ENCODE data around the gene C6orf132. TPM values are rescaled to one million over a fixed set of nuclear protein-coding genes. Genes with fewer than 3 reads are reported as not detected.
A peak's percentile ranks its signal among the peaks of the same experiment; 100 is the strongest.

C6orf132 gene
- total and polyA plus RNA-seq, 2 of the 8 experiments (the other 6 are each of a cell fraction or from before 2014, with no cell fraction given), result 31.5 to 64.0 TPM

GRCh38 chr6:42156638-42157037, 14.2 kb upstream of the C6orf132 start:
- Histone ChIP-seq H4K5ac (ENCODE audit: insufficient read length, low read depth, low read length) (no peak overlapping the region), H3K4ac (replicated peaks; ENCODE audit: insufficient read length, low read depth, low read length) (no peak overlapping the region), H2BK12ac (ENCODE audit: low read depth, low read length) (peak overlapping the region; percentile 82; the same call in 1 of the 2 replicates), H3K4me2 (ENCODE audit: insufficient read depth in 1 of 2, low read depth in 2 of 2, low read length in 2 of 2) (no peak overlapping the region), H2BK120ac (replicated peaks; ENCODE audit: low read depth, low read length) (no peak overlapping the region), H3K9ac (replicated peaks in 1 of 4; ENCODE audit: extremely low read depth in 1 of 4, low read depth in 3 of 4, low read length in 3 of 4) (no peak overlapping the region), H3K27me3 (replicated peaks in 1 of 4; ENCODE audit: control insufficient read depth in 3 of 4, extremely low read depth in 1 of 4, insufficient read depth in 3 of 4, low read length in 3 of 4) (peaks cover 0 to 3% (median 0%) of the 10 kb centered on the region in 4 experiments; a peak in 3 of 7 replicates), H3K36me3 (ENCODE audit: control insufficient read depth in 2 of 4, insufficient read depth in 4 of 4, low read length in 3 of 4) (no peaks in the 10 kb centered on the region), H2AFZ (ENCODE audit: low read length) (no peak overlapping the region), H3K56ac (replicated peaks; ENCODE audit: insufficient read length, low read depth, low read length) (no peak overlapping the region), H3K79me2 (ENCODE audit: control insufficient read depth in 1 of 2, insufficient read depth in 2 of 2, low read length in 2 of 2) (no peaks in the 10 kb centered on the region), H3K27ac (ENCODE audit: low read depth, low read length) (no peak overlapping the region), H3K18ac (ENCODE audit: extremely low read depth, low read length) (peak overlapping the region; percentile 15; the same call in 1 of the 2 replicates), H3K14ac (ENCODE audit: insufficient read length) (no peak overlapping the region), H2BK15ac (ENCODE audit: low read length) (peak overlapping the region; percentile 1; the same call in 1 of the 2 replicates), H3K4me3 (ENCODE audit: extremely low read depth in 1 of 4, insufficient read depth in 2 of 4, low read depth in 3 of 4, low read length in 4 of 4) (no peak overlapping the region), H4K91ac (replicated peaks; ENCODE audit: insufficient read length, low read length) (peak overlapping the region; percentile 27), H3K79me1 (ENCODE audit: low read depth, low read length) (no peaks in the 10 kb centered on the region), H4K8ac (ENCODE audit: extremely low read depth, insufficient read depth, low read length) (no peak overlapping the region), H3K23ac (ENCODE audit: insufficient read length) (no peak overlapping the region), H3K4me1 (replicated peaks in 1 of 4; ENCODE audit: control insufficient read depth in 3 of 4, insufficient read depth in 4 of 4, low read length in 3 of 4) (peaks cover 1 to 11% (median 6%) of the 10 kb centered on the region in 4 experiments; a peak in 5 of 7 replicates), H3K9me3 (ENCODE audit: insufficient read depth in 2 of 2, low read depth in 1 of 2, low read length in 1 of 2) (no peaks in the 10 kb centered on the region), H4K20me1 (replicated peaks in 1 of 2; ENCODE audit: control insufficient read depth in 1 of 2, insufficient read depth in 2 of 2, low read length in 2 of 2) (no peaks in the 10 kb centered on the region), H2BK5ac (ENCODE audit: low read depth, low read length) (no peak overlapping the region), H3K23me2 (ENCODE audit: low read depth, low read length) (no peaks in the 10 kb centered on the region), H2BK20ac (ENCODE audit: low read length) (peak overlapping the region; percentile 52; the same call in 1 of the 2 replicates), H2AK5ac (ENCODE audit: low read depth, low read length) (no peak overlapping the region)
- WGBS, 2 experiments (ENCODE audit: extremely low coverage in 1 of 2, insufficient coverage in 1 of 2, insufficient read length in 1 of 2, insufficient replicate concordance in 2 of 2, low coverage in 1 of 2, low lambda C conversion rate in 2 of 2, missing lambda C conversion rate in 1 of 2), result 69% methylated on average over 3 of the region's 3 CpGs; no CpG with 5 or more reads in 1 of the 2 experiments
- TF ChIP-seq TBP (IDR thresholded peaks at IDR 0.05; ENCODE audit: low read depth, low read length), result no peak
- peak; percentile 92 for TF ChIP-seq E2F6 (IDR thresholded peaks at IDR 0.05)
- 0 out of 4 replicates have a peak, but pooled peaks of 1 of the 2 experiments have one; percentile 33 for TF ChIP-seq HDAC2 (IDR thresholded peaks at IDR 0.05; ENCODE audit: borderline replicate concordance in 1 of 2, low read depth in 2 of 2, low read length in 2 of 2)
- TF ChIP-seq MAX (IDR thresholded peaks at IDR 0.05), result peak; percentile 97
- TF ChIP-seq KDM1A (IDR thresholded peaks at IDR 0.05; ENCODE audit: borderline replicate concordance, low read length), result peak; percentile 75; the same call in 1 of the 2 replicates
- no peak for TF ChIP-seq EZH2 (IDR thresholded peaks at IDR 0.05; ENCODE audit: low read depth, low read length, severe bottlenecking)
- TF ChIP-seq, protein P1, sequence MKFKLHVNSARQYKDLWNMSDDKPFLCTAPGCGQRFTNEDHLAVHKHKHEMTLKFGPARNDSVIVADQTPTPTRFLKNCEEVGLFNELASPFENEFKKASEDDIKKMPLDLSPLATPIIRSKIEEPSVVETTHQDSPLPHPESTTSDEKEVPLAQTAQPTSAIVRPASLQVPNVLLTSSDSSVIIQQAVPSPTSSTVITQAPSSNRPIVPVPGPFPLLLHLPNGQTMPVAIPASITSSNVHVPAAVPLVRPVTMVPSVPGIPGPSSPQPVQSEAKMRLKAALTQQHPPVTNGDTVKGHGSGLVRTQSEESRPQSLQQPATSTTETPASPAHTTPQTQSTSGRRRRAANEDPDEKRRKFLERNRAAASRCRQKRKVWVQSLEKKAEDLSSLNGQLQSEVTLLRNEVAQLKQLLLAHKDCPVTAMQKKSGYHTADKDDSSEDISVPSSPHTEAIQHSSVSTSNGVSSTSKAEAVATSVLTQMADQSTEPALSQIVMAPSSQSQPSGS (IDR thresholded peaks at IDR 0.05; ENCODE audit: low read length), result 0 out of 2 replicates have a peak, but pooled peaks have one; percentile 42
- DNase-seq (ENCODE audit: low read depth in 1 of 2, low spot score in 2 of 2) (no peak), FAIRE-seq (no peak)
- CTCF ChIA-PET (ENCODE audit: partially characterized antibody), result interaction anchor here (0.6 to 4.2 kb wide), 9 partner anchors 10 to 129 kb away, joined by 3 to 14 read pairs (median 10); partner anchors contain the start of gene C6orf132
- POLR2A ChIA-PET (ENCODE audit: partially characterized antibody), result interaction anchor here (0.8 to 2.1 kb wide), 10 partner anchors 10 to 548 kb away, joined by 3 to 10 read pairs (median 4); partner anchors contain the start of gene TAF8

Data from H1 (cell line).